Purkinje cell (primary cell): Measurements from ENCODE around the gene KRTAP20-4. TPM values are rescaled to one million over a fixed set of nuclear protein-coding genes. Genes with fewer than 3 reads are reported as not detected.

Experiments used
- polyA plus RNA-seq: library from polyadenylated mRNA; unstranded; fragments of >200 nt; fragmentation: Nextera tagmentation; gene quantifications from 2 replicates; pipeline ENCODE4 v1.2.1, GENCODE V29; 2014

KRTAP20-4 gene
- polyA plus RNA-seq, result not detected in 2 replicates

DNA sequence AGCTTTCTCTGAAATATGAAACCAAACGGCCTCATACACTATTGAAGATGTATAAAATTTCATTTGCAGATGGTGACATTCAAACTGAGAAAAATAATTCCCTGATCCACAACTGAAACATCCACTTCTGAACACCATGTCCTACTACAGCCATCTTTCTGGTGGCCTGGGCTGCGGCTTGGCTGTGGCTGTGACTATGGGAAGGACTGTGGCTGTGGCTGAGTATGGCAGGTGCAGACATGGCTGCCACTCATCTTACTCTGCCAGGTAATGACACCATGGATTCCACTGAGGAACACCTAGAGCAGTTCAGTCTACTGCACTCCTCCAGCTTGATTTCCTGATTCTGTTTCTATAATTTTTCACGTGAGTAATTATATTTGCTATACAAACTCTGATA lies at the start of gene KRTAP20-4:
KRTAP20-4 (plus strand) TSS at position 106 of the 400 bp plus-strand sequence.

DNA sequence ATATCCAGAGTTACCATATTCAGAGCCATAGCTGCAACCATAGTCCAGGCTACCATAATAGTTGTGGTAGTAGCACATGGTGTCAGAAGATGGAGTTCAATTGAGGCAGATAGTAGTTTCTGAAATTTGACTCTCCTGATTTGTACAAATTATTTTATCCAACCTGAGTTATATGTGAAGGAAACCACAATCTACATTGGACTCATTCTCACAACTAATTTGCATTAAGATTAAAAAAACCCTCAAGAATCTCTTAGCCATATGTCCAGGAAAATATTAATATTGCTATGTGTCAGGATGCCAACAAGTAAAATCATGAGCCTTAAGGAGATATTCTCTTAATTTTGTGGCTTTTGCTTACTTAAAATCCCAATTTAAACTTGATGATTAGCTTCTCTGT lies 30.1 kb upstream of the KRTAP20-4 start, which contains the start of gene KRTAP22-2:
KRTAP22-2 (minus strand) TSS at position 101 of the 400 bp plus-strand sequence.

DNA sequence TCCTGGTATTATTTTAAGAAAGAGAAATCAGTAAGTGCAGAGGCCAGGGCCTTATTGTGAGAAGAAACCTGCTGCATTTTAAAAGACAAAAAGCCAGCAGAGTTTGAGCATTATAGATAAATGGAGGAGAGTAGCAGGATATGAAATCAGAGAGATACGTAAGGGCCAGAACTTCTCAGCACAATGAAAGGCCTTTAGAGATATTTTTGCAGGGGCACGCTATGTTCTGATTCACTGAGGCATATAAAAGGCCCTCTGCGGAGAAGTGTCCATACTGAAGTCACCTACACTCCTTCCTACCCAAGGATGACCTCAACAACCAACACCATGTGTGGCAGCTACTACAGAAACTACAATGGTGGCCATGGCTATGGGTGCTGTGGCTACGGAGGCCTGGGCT lies 28.3 kb upstream of the KRTAP20-4 start, which contains the start of gene KRTAP6-3:
KRTAP6-3 (plus strand) TSS at position 301 of the 400 bp plus-strand sequence; CDS start at position 307, 6 bp downstream.

DNA sequence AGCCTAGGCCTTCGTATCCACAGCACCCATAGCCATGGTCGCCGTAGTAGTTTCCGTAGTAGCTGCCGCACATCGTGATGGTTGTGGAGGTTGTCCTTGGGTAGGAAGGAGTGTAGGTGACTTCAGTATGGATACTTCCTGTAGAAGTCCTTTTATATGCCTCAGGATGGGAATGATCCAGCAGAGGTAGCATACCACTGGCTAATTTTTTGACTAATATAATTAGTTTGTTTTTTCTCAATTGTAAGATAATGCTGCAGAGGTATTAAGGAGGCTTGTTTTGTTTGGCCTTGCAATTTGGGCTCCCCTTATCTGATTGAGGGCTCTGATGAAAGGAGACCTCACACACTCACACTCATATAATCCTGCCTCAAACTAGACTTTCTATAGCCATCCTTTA lies 21.6 kb upstream of the KRTAP20-4 start, which contains the start of gene KRTAP6-2:
KRTAP6-2 (minus strand) TSS at position 101 of the 400 bp plus-strand sequence; CDS start at position 73, 28 bp downstream.

DNA sequence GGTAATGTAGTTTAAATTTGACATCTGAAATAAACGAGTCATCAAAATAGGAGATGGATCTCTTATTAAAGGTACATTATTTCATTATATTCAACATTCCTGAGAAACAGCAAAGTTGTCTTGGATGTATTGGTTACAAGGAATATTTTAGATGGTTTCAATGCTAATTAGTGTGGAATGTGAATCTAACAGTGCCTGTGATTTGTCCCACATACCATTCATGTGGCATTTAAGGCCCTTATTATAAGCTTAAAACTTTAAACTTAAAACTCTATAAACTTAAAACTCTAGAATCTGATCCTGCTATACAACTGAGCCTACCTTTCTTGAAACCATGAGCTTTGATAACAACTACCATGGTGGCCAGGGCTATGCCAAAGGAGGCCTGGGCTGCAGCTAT lies 19.6 kb upstream of the KRTAP20-4 start, which contains the start of gene KRTAP22-1:
KRTAP22-1 (plus strand) TSS at position 301 of the 400 bp plus-strand sequence.

DNA sequence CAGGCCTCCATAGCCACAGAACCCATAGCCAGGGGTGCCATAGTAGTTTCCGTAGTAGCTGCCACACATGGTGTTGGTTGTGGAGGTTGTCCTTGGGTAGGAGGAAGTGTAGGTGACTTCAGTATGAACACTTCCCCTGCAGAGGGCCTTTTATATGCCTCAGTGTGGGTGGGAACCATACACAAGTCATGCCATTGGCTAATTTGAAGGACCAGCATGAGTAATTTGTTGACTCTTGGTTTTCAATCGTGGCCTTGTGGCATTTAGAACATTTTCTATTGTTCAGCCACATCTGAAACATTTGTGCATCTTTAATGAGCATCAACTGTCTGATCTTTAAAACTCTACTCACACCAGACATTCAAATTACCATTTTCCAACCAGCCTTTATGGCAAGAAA lies 6.6 kb upstream of the KRTAP20-4 start, which contains the start of gene KRTAP6-1:
KRTAP6-1 (minus strand) TSS at position 95 of the 400 bp plus-strand sequence; CDS start at position 69, 26 bp downstream.

DNA sequence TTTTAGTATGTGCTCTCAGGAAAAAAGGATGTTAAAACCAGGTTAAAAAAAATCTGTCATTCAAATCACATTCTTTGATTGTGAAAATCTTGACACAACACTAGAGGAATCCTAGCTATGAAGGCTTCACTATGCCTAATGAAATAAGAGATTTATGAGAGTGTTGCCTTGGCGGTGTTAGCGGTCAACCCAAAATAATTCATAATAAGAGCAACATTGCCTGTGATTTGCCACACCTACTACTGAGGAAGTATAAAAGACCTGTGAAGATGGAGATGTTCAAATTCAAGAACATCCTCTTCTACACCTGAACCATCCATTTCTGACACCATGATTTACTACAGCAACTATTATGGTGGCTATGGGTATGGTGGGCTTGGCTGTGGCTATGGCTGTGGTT lies 4.3 kb upstream of the KRTAP20-4 start, which contains the start of gene KRTAP20-1:
KRTAP20-1 (plus strand) TSS at position 301 of the 400 bp plus-strand sequence; CDS start at position 331, 30 bp downstream.

DNA sequence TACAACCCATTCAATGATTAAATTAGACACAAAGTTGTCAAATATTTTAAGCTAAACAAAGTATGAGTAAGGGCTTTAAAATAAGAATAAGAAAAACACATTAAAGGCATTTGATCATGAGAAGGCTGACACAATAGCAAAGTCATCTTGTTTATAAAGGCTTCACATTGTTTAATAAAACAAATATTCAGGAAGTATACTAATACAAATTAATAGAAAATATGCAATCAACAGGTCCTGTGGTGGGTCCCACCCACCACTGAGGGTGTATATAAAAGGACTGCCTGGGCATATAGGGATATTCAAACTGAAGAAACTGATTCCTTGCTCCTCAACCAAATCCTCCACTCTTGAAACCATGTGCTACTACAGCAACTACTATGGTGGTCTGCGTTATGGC lies 14.5 kb downstream of the KRTAP20-4 start, which contains the start of gene KRTAP20-2:
KRTAP20-2 (plus strand) TSS at position 301 of the 400 bp plus-strand sequence; CDS start at position 359, 58 bp downstream.

DNA sequence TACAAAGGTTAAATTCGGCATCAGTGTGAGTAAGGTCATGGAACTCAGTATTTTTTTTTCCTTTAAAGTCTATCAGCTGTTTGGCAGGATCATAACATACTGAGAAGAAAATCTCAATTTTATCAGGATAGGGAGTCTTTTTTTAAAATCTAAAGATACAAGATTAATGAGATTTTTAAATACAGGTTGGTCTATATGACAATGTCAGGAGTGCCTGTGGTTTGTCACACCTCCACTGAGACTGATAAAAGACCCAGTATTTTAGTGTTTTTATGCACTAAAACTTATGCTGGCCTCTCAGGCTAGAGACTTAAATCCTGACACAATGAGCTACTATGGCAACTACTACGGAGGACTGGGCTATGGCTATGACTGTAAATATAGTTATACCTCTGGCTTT lies 22.1 kb downstream of the KRTAP20-4 start, which contains the start of gene KRTAP20-3:
KRTAP20-3 (plus strand) TSS at position 301 of the 400 bp plus-strand sequence.

Other genes with a start within 250 kb of the KRTAP20-4 start
- gene KRTAP13-2, start 248.4 kb upstream of the KRTAP20-4 start, polyA plus RNA-seq, result not detected in 2 replicates
- not detected in 2 replicates for gene KRTAP13-1, start 224.6 kb upstream of the KRTAP20-4 start, polyA plus RNA-seq
- not detected in 2 replicates for gene KRTAP13-3, start 194.7 kb upstream of the KRTAP20-4 start, polyA plus RNA-seq
- not detected in 2 replicates for gene KRTAP13-4, start 190.4 kb upstream of the KRTAP20-4 start, polyA plus RNA-seq
- gene KRTAP15-1, start 180.4 kb upstream of the KRTAP20-4 start, polyA plus RNA-seq, result not detected in 2 replicates
- not detected in 2 replicates for gene KRTAP19-1, start 140.3 kb upstream of the KRTAP20-4 start, polyA plus RNA-seq
- gene KRTAP19-2, start 133.2 kb upstream of the KRTAP20-4 start, polyA plus RNA-seq, result not detected in 2 replicates
- not detected in 2 replicates for gene KRTAP19-3, start 128.6 kb upstream of the KRTAP20-4 start, polyA plus RNA-seq
- not detected in 2 replicates for gene KRTAP19-4, start 123.5 kb upstream of the KRTAP20-4 start, polyA plus RNA-seq
- gene KRTAP19-5, start 118.5 kb upstream of the KRTAP20-4 start, polyA plus RNA-seq, result not detected in 2 replicates
- not detected in 2 replicates for gene KRTAP19-6, start 78.8 kb upstream of the KRTAP20-4 start, polyA plus RNA-seq
- gene KRTAP19-7, start 59.3 kb upstream of the KRTAP20-4 start, polyA plus RNA-seq, result not detected in 2 replicates
- gene KRTAP22-2, start 30.2 kb upstream of the KRTAP20-4 start, polyA plus RNA-seq, result not detected in 2 replicates
- gene KRTAP6-3, start 28.2 kb upstream of the KRTAP20-4 start, polyA plus RNA-seq, result not detected in 2 replicates
- not detected in 2 replicates for gene KRTAP6-2, start 21.7 kb upstream of the KRTAP20-4 start, polyA plus RNA-seq
- gene KRTAP22-1, start 19.5 kb upstream of the KRTAP20-4 start, polyA plus RNA-seq, result not detected in 2 replicates
- gene KRTAP6-1, start 6.7 kb upstream of the KRTAP20-4 start, polyA plus RNA-seq, result not detected in 2 replicates
- not detected in 2 replicates for gene KRTAP20-1, start 4.2 kb upstream of the KRTAP20-4 start, polyA plus RNA-seq
- not detected in 2 replicates for gene KRTAP20-2, start 14.6 kb downstream of the KRTAP20-4 start, polyA plus RNA-seq
- gene KRTAP20-3, start 22.2 kb downstream of the KRTAP20-4 start, polyA plus RNA-seq, result not detected in 2 replicates
- not detected in 2 replicates for gene KRTAP21-3, start 98.2 kb downstream of the KRTAP20-4 start, polyA plus RNA-seq
- not detected in 2 replicates for gene KRTAP21-2, start 126.6 kb downstream of the KRTAP20-4 start, polyA plus RNA-seq
- not detected in 2 replicates for gene KRTAP21-1, start 134.8 kb downstream of the KRTAP20-4 start, polyA plus RNA-seq
- not detected in 2 replicates for gene KRTAP8-1, start 192.6 kb downstream of the KRTAP20-4 start, polyA plus RNA-seq
- gene KRTAP7-1, start 209.1 kb downstream of the KRTAP20-4 start, polyA plus RNA-seq, result not detected in 2 replicates